Stimulated activated memory B cell treated with anti-CD40 and anti-IgM and Interleukin-4, amounts not matched to agents 10 μg/mL and 1 μg/mL and 100 μg/mL, for 72 hours (primary cell): ENCODE results near the gene AP2M1.
A peak's percentile ranks its signal among the peaks of the same experiment; 100 is the strongest.
"Not testable (repeated sequence)": the region's sequence is repeated elsewhere in the genome, so short reads cannot be mapped to it uniquely, and the experiment has no call there.

Source experiments
- ATAC-seq: fragments of 150-1000 bp; cut with Tn5 transposase; 2 replicates; pipeline ENCODE4 v1.10.0; 2021
- H3K27ac Mint-ChIP-seq: one replicate; pipeline ENCODE4 v1.8.0; 2022; ENCODE audit warnings: mild to moderate bottlenecking, mixed read lengths
- H3K27me3 Mint-ChIP-seq: one replicate; pipeline ENCODE4 v1.8.0; 2022; ENCODE audit warnings: mixed read lengths
- H3K36me3 Mint-ChIP-seq: one replicate; pipeline ENCODE4 v1.8.0; 2022; ENCODE audit warnings: mixed read lengths
- H3K4me1 Mint-ChIP-seq: one replicate; pipeline ENCODE4 v1.8.0; 2022; ENCODE audit warnings: mixed read lengths
- H3K4me3 Mint-ChIP-seq: one replicate; pipeline ENCODE4 v1.8.0; 2022; ENCODE audit warnings: mild to moderate bottlenecking, moderate library complexity, mixed read lengths
- H3K9me3 Mint-ChIP-seq: one replicate; pipeline ENCODE4 v1.8.0; 2022; ENCODE audit warnings: mixed read lengths

AP2M1 gene

GRCh38 chr3:184148076-184148475 lies 26.6 kb upstream of the AP2M1 start:
- no peak for ATAC-seq

DNA sequence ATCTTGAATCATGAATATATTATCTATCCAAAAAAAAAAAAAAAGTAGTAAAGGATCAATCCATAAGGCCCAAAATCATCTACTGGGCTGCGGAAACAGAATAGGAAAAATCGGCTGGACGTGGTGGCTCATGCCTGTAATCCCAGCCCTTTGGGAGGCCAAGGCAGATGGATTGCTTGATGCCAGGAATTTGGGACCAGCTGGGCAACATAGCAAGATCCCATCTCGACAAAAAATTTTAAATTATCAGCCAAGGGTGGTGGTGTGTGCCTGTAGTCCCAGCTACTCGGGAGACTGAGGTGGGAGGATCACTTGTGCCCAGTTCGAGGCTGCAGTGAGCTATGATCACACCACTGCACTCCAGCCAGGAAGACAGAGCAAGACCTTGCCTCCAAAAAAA lies 25.5 kb upstream of the AP2M1 start:
- H3K9me3 Mint-ChIP-seq: no peaks in the 10 kb centered on the region
- H3K4me1 Mint-ChIP-seq: peaks cover 9% of the 10 kb centered on the region
- H3K36me3 Mint-ChIP-seq: no peaks in the 10 kb centered on the region
- no peak overlapping the region for H3K27ac Mint-ChIP-seq
- no peaks in the 10 kb centered on the region for H3K27me3 Mint-ChIP-seq
- no peak for ATAC-seq
- no peak overlapping the region for H3K4me3 Mint-ChIP-seq

More at GRCh38 chr3:184148076-184148475, 26.6 kb upstream of the AP2M1 start:
- Mint-ChIP-seq H3K4me1 (peaks cover 14% of the 10 kb centered on the region), H3K9me3 (no peaks in the 10 kb centered on the region), H3K4me3 (no peak overlapping the region), H3K27ac (no peak overlapping the region), H3K36me3 (peaks cover 5% of the 10 kb centered on the region), H3K27me3 (no peaks in the 10 kb centered on the region)

DNA sequence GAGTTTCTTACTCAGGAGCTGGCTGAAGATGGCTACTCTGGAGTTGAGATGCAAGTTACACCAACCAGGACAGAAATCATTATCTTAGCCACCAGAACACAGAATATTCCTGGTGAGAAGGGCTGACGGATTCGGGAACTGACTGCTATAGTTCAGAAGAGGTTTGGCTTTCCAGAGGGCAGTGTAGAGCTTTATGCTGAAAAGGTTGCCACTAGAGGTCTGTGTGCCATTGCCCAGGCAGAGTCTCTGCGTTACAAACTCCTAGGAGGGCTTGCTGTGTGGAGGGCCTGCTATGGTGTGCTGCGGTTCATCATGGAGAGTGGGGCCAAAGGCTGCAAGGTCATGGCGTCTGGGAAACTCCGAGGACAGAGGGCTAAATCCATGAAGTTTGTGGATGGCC lies 24.9 kb upstream of the AP2M1 start:
- not testable (repeated sequence) for H3K27ac Mint-ChIP-seq, H3K36me3 Mint-ChIP-seq, H3K27me3 Mint-ChIP-seq, ATAC-seq, H3K4me1 Mint-ChIP-seq, H3K9me3 Mint-ChIP-seq, H3K4me3 Mint-ChIP-seq

GRCh38 chr3:184154885-184155643 lies 19.6 kb upstream of the AP2M1 start, which contains the start of gene DVL3:
TSS of gene DVL3 (plus strand) at chr3:184155377. CDS start at chr3:184155636, 259 bp downstream.
- H3K36me3 Mint-ChIP-seq: peaks cover under 1% of the 10 kb centered on the region
- no peaks in the 10 kb centered on the region for H3K9me3 Mint-ChIP-seq
- peak; percentile 88 for ATAC-seq
- peaks cover 27% of the 10 kb centered on the region for H3K4me1 Mint-ChIP-seq
- H3K27ac Mint-ChIP-seq: peak within 1 kb of the TSS; percentile 82
- peak within 1 kb of the TSS; percentile 99 for H3K4me3 Mint-ChIP-seq
- no peaks in the 10 kb centered on the region for H3K27me3 Mint-ChIP-seq

DNA sequence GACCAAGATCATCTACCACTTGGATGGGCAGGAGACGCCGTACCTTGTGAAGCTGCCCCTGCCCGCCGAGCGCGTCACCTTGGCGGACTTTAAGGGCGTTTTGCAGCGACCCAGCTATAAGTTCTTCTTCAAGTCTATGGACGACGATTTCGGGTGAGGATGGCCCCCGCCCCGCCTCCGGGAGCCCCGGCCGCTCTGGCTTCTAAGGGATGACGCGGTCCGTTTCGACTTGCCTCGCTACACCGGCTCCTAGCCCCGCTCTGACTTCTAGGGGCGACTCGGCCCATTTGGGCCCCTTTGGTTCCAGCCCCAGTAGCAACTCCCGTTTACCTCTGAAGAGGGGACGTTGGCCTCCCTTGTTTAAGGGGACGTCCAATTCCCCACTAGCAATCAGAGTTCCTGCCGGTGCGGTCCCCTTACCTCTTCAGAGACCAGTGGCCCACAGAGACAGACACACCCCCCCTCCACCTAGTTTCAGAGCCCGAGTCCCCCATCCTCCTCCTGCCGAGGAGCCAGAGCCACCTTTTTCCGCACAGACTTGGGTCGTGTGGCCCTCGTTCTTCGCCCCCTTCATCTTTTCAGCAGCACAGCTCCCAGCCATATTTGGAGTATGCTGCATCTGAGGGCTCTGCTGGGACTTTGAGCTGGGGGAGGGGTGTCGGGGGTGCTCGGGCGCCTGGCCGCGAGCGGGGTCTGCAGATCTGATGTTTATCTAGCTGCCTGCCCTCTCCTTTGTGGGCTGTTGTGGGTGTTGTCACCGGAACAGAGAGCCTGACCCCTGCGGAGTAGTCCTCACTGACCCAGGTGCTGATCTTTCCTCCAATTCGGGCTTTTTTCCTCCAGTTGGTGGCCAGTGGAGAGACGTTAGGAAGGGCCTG lies 18.8 kb upstream of the AP2M1 start:
- no peaks in the 10 kb centered on the region for H3K27me3 Mint-ChIP-seq
- no peaks in the 10 kb centered on the region for H3K9me3 Mint-ChIP-seq
- ATAC-seq: peak; percentile 76
- H3K27ac Mint-ChIP-seq: peak overlapping the region; percentile 82
- peaks cover 35% of the 10 kb centered on the region for H3K4me1 Mint-ChIP-seq
- H3K4me3 Mint-ChIP-seq: peak overlapping the region; percentile 99
- peaks cover 5% of the 10 kb centered on the region for H3K36me3 Mint-ChIP-seq

- Mint-ChIP-seq H3K27me3 (no peaks in the 10 kb centered on the region), H3K27ac (peak overlapping the region; percentile 82), H3K36me3 (peaks cover 8% of the 10 kb centered on the region), H3K9me3 (no peaks in the 10 kb centered on the region), H3K4me3 (peak overlapping the region; percentile 99), H3K4me1 (peaks cover 39% of the 10 kb centered on the region)
- no peak for ATAC-seq
Observed at GRCh38 chr3:184156522-184156955, 18.1 kb upstream of the AP2M1 start.

DNA sequence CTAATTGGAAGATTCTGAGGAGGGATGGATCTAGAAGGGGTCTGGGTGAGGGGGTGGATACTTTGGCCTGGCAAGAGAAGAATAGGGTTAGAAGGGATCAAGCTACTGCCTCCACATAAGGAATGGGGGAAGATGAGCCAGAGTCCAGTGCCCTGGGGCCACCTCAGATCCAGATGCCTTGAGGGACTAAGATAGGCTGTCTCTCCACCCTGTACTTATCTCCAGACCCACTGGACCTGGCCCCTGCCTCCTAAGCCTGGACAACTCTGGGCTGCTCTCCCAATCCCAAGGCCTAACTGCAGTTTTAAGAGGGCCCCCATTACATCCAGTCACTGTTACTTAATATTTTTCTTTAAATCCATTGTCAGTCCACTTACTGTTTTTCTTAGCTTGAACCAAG lies 17.4 kb upstream of the AP2M1 start:
- Mint-ChIP-seq H3K27me3 (no peaks in the 10 kb centered on the region), H3K9me3 (no peaks in the 10 kb centered on the region), H3K4me1 (peaks cover 41% of the 10 kb centered on the region), H3K36me3 (peaks cover 11% of the 10 kb centered on the region), H3K27ac (peak overlapping the region; percentile 82), H3K4me3 (peak overlapping the region; percentile 99)
- no peak for ATAC-seq

GRCh38 chr3:184158404-184158803 lies 16.3 kb upstream of the AP2M1 start:
- no peaks in the 10 kb centered on the region for H3K27me3 Mint-ChIP-seq
- peaks cover 41% of the 10 kb centered on the region for H3K4me1 Mint-ChIP-seq
- peaks cover 21% of the 10 kb centered on the region for H3K36me3 Mint-ChIP-seq
- ATAC-seq: no peak
- H3K9me3 Mint-ChIP-seq: no peaks in the 10 kb centered on the region
- no peak overlapping the region for H3K4me3 Mint-ChIP-seq
- H3K27ac Mint-ChIP-seq: no peak overlapping the region

GRCh38 chr3:184160456-184160855 lies 14.2 kb upstream of the AP2M1 start:
- no peak overlapping the region for H3K27ac Mint-ChIP-seq
- no peak for ATAC-seq
- no peak overlapping the region for H3K4me3 Mint-ChIP-seq
- H3K27me3 Mint-ChIP-seq: no peaks in the 10 kb centered on the region
- peaks cover 41% of the 10 kb centered on the region for H3K4me1 Mint-ChIP-seq
- peaks cover 36% of the 10 kb centered on the region for H3K36me3 Mint-ChIP-seq
- no peaks in the 10 kb centered on the region for H3K9me3 Mint-ChIP-seq

- not testable (repeated sequence) for H3K9me3 Mint-ChIP-seq, ATAC-seq, H3K27me3 Mint-ChIP-seq, H3K4me3 Mint-ChIP-seq, H3K27ac Mint-ChIP-seq
- peaks cover 55% of the 10 kb centered on the region for H3K36me3 Mint-ChIP-seq
- peaks cover 22% of the 10 kb centered on the region for H3K4me1 Mint-ChIP-seq
Observed at GRCh38 chr3:184162571-184163070, 12.0 kb upstream of the AP2M1 start.

- Mint-ChIP-seq H3K4me1 (peaks cover 17% of the 10 kb centered on the region), H3K27ac (no peak overlapping the region), H3K9me3 (no peaks in the 10 kb centered on the region), H3K4me3 (no peak overlapping the region), H3K36me3 (peaks cover 71% of the 10 kb centered on the region), H3K27me3 (no peaks in the 10 kb centered on the region)
- no peak for ATAC-seq
Observed at GRCh38 chr3:184164648-184165330, 9.9 kb upstream of the AP2M1 start.

- H3K36me3 Mint-ChIP-seq: peaks cover 66% of the 10 kb centered on the region
- H3K4me3 Mint-ChIP-seq: no peak overlapping the region
- peaks cover 10% of the 10 kb centered on the region for H3K4me1 Mint-ChIP-seq
- no peak for ATAC-seq
- no peaks in the 10 kb centered on the region for H3K27me3 Mint-ChIP-seq
- no peak overlapping the region for H3K27ac Mint-ChIP-seq
- H3K9me3 Mint-ChIP-seq: no peaks in the 10 kb centered on the region
Observed at GRCh38 chr3:184165543-184165942, 9.1 kb upstream of the AP2M1 start.

GRCh38 chr3:184166671-184167070 lies 8.0 kb upstream of the AP2M1 start:
- no peak for ATAC-seq
- Mint-ChIP-seq H3K27me3 (no peaks in the 10 kb centered on the region), H3K9me3 (no peaks in the 10 kb centered on the region), H3K4me3 (no peak overlapping the region), H3K4me1 (peaks cover 9% of the 10 kb centered on the region), H3K27ac (no peak overlapping the region), H3K36me3 (peaks cover 72% of the 10 kb centered on the region)

DNA sequence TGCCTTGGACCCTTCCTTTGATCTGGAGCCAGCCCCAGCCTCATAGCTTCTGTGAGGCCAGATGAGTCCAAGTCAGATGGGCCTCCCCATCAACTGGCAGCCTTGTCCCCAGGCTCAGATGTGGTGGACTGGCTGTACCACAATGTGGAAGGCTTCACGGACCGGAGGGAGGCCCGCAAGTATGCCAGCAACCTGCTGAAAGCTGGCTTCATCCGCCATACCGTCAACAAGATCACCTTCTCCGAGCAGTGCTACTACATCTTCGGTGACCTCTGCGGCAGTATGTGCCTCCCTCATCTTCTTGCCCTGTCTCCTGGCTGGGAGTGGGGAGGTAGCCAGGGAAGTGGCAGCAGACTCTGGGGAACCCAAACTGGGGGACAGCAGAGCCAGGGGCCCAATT lies 6.9 kb upstream of the AP2M1 start:
- no peak overlapping the region for H3K27ac Mint-ChIP-seq
- H3K27me3 Mint-ChIP-seq: no peaks in the 10 kb centered on the region
- peaks cover 12% of the 10 kb centered on the region for H3K4me1 Mint-ChIP-seq
- H3K9me3 Mint-ChIP-seq: no peaks in the 10 kb centered on the region
- ATAC-seq: no peak
- H3K36me3 Mint-ChIP-seq: peaks cover 70% of the 10 kb centered on the region
- no peak overlapping the region for H3K4me3 Mint-ChIP-seq
